Ovary (tissue), 9 donors: ENCODE data around the gene ZCWPW1. TPM values are rescaled to one million over a fixed set of nuclear protein-coding genes. Genes with fewer than 3 reads are reported as not detected.
"Not testable (repeated sequence)": the region's sequence is repeated elsewhere in the genome, so short reads cannot be mapped to it uniquely, and the experiment has no call there.

Source experiments
- DNase-seq, 5 donors: peaks; one replicate each; pipeline ENCODE4 v3.0.0-alpha.2; 2019 to 2020
- H3K27ac ChIP-seq, 2 donors: fragments of 200-600 bp; one replicate each; pipeline versions ENCODE4 v1.5.1 to v1.8.0; 2019 to 2022
- H3K27me3 ChIP-seq: fragments of 200-600 bp; one replicate; pipeline ENCODE4 v1.8.0; 2022
- H3K36me3 ChIP-seq: fragments of 200-600 bp; sonication (generic); one replicate; pipeline ENCODE4 v1.5.1; 2019
- H3K4me1 ChIP-seq: one replicate; pipeline ENCODE4 v1.8.1; 2013; ENCODE audit warnings: mild to moderate bottlenecking, moderate library complexity; ENCODE audit not compliant: insufficient read depth
- H3K4me3 ChIP-seq: fragments of 200-600 bp; sonication (generic); one replicate; pipeline ENCODE4 v1.5.1; 2017
- H3K9me3 ChIP-seq, 2 donors: fragments of 200-600 bp in 1 of 2; sonication (generic) in 1 of 2; one replicate each; pipeline versions ENCODE4 v1.5.1 to v1.8.1; 2013 to 2019; ENCODE audit warnings: mild to moderate bottlenecking in 1 of 2, moderate library complexity in 1 of 2
- EP300 ChIP-seq: sonication (generic); formaldehyde crosslinking; IDR thresholded peaks from one replicate; pipeline ENCODE4 v1.6.1; 2017; ENCODE audit warnings: antibody characterized with exemption
- POLR2A ChIP-seq: fragments of 450-650 bp; IDR thresholded peaks from one replicate; pipeline ENCODE4 v1.6.1; 2017; ENCODE audit warnings: antibody characterized with exemption, mild to moderate bottlenecking, moderate library complexity
- WGBS, 3 donors: extraction: QIAGEN DNeasy Blood & Tissue Kit in 1 of 3; methylation state at CpG; one replicate each; pipeline versions ENCODE4 v1.1.5 to v1.1.7; 2013 to 2017; 5-methylcytosine and 5-hydroxymethylcytosine counted together
- intact Hi-C, 4 donors: fragments of 100-400 bp; cut with DNase I; formaldehyde crosslinking; loops; one replicate each; pipeline versions ENCODE4 v1.11.0 to v1.15.1; 2022 to 2023
- polyA plus RNA-seq, 2 donors: library from polyadenylated mRNA; stranded (reverse); fragments of 200-250 nt in 1 of 2; fragments of 350-450 nt in 1 of 2; fragmentation: Illumina TruSeq in 1 of 2; extraction: RNeasy Lipid Tissue Mini Kit (QIAGEN cat#74804) in 1 of 2; gene quantifications; one replicate each; pipeline ENCODE4 v1.2.3, GENCODE V29; 2013 to 2014
- total RNA-seq, 7 donors: library from RNA; depleted of rRNA in 2 of 7; stranded (reverse); fragments of >200 nt in 2 of 7; fragmentation: NEBNext Ultra II Directional in 3 of 7; extraction: Animal tissue kit (Norgen Biotek cat#: 25700) in 3 of 7; gene quantifications; one replicate each; pipeline versions ENCODE4 v1.1.0 to v1.2.4, GENCODE V29; 2016 to 2023
- TF ChIP-seq, protein P1 (sequence below), 3 donors: fragments of 450-650 bp in 2 of 3; fragments of 200-600 bp in 1 of 3; IDR thresholded peaks; one replicate each; pipeline versions ENCODE4 v1.5.1 to v1.8.0; 2016 to 2022; ENCODE audit warnings: antibody characterized with exemption in 3 of 3, mild to moderate bottlenecking in 1 of 3
- donor health status: DM: no; HTN: no; CAD: no; lungs with moderate emphysema.
- donor health status: DM: no; HTN: no; CAD: no.
- donor health status: Bipolar disorder and iron deficiency.
- donor health status: DM: yes; HTN: yes; CAD: no.
- donor health status: DM: no; HTN: no; CAD: no.
- donor health status: DM: yes; HTN: yes; CAD: no.

ZCWPW1 gene
- total and polyA plus RNA-seq, 9 donors = 2.6 to 9.3 (median 6.2) TPM

DNA sequence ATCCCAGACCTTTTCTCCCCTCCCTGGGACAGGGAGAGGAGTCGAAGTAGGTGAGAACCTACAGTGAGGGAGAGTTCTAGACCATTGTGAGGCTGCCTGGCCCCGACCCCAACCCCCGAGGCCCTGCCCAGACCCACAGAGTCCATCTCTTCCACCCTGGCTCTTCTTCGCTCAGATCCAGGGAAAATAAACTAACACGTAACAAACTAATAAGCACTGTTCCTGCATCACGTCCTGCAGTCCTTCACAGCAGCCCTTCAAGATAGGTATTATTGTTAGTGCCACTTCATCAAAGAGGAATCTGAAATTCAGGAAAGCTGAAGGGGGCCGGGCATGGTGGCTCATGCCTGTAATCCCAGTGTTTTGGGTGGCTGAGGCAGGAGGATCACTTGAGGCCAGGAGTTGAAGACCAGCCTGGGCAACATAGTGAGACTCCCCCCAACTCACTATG lies 35.7 kb upstream of the ZCWPW1 start, which contains the start of gene SPACDR:
TSS of gene SPACDR (minus strand) at position 51 of the 451 bp plus-strand sequence. CDS start 235 bp downstream, outside the sequence.
- Histone ChIP-seq H3K27ac (no peak within 1 kb of the TSS), H3K4me1 (peaks cover 4% of the 10 kb centered on the region), H3K4me3 (no peak within 1 kb of the TSS), H3K27me3 (no peaks in the 10 kb centered on the region), H3K36me3 (no peaks in the 10 kb centered on the region), H3K9me3 (no peaks in the 10 kb centered on the region)
- WGBS, 3 donors = 83 to 87% (median 84%) methylated on average over 7 of the region's 7 CpGs
- DNase-seq = no peak
- intact Hi-C loops = loop anchor here in 2 of 4 donors (10.0 kb wide), 2 partner anchors 231 to 261 kb away; partner anchors contain the start of genes EPO (in 2 of the 2) and GIGYF1 (in 1 of the 2)
- TF ChIP-seq POLR2A = no peak
- no peak for TF ChIP-seq EP300
- TF ChIP-seq, protein P1, sequence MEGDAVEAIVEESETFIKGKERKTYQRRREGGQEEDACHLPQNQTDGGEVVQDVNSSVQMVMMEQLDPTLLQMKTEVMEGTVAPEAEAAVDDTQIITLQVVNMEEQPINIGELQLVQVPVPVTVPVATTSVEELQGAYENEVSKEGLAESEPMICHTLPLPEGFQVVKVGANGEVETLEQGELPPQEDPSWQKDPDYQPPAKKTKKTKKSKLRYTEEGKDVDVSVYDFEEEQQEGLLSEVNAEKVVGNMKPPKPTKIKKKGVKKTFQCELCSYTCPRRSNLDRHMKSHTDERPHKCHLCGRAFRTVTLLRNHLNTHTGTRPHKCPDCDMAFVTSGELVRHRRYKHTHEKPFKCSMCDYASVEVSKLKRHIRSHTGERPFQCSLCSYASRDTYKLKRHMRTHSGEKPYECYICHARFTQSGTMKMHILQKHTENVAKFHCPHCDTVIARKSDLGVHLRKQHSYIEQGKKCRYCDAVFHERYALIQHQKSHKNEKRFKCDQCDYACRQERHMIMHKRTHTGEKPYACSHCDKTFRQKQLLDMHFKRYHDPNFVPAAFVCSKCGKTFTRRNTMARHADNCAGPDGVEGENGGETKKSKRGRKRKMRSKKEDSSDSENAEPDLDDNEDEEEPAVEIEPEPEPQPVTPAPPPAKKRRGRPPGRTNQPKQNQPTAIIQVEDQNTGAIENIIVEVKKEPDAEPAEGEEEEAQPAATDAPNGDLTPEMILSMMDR (IDR thresholded peaks at IDR 0.05) = no peak

GRCh38 chr7:100457033-100457432 lies 28.5 kb upstream of the ZCWPW1 start:
- Histone ChIP-seq H3K36me3 (no peaks in the 10 kb centered on the region), H3K27me3 (no peaks in the 10 kb centered on the region), H3K4me1 (no peaks in the 10 kb centered on the region), H3K9me3 (no peaks in the 10 kb centered on the region), H3K27ac (no peak overlapping the region), H3K4me3 (no peak overlapping the region)
- TF ChIP-seq, protein P1 (IDR thresholded peaks at IDR 0.05) = no peak
- no peak for TF ChIP-seq EP300
- TF ChIP-seq POLR2A = no peak
- intact Hi-C loops = no loop called here
- no peak for DNase-seq
- 86 to 91% (median 89%) methylated on average over 6 of the region's 6 CpGs for WGBS, 3 donors

- no peaks in the 10 kb centered on the region for H3K4me1 ChIP-seq
- WGBS, 3 donors = 87 to 91% (median 87%) methylated on average over 14 of the region's 14 CpGs
These were observed 28.1 kb upstream of the ZCWPW1 start for GRCh38 chr7:100456562-100456961.

DNA sequence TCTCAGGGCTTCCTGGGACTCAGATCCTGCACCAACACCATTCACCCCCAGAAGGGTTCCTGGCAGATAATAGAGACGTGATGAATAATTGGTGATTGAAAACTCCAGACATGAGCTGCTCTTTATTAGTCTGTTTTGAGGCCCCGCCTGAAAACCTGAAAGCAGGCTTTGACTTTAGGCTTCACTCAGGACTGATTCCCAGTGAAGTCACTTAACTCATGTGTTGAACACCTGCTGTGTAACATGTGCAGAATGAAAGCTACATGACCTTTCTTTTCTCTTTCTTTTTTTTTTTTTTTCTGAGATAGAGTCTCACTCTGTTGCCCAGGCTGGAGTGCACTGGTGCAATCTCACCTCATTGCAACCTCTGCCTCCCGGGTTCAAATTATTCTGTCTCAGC lies 26.7 kb upstream of the ZCWPW1 start:
- intact Hi-C loops = no loop called here
- DNase-seq = no peak

More at GRCh38 chr7:100456562-100456961, 28.1 kb upstream of the ZCWPW1 start:
- H3K27ac ChIP-seq = no peak overlapping the region
- no peak for DNase-seq
- H3K9me3 ChIP-seq = no peaks in the 10 kb centered on the region
- TF ChIP-seq, protein P1 (IDR thresholded peaks at IDR 0.05) = no peak
- TF ChIP-seq EP300 (no peak), POLR2A (no peak)
- intact Hi-C loops = no loop called here
- no peaks in the 10 kb centered on the region for H3K27me3 ChIP-seq
- no peaks in the 10 kb centered on the region for H3K36me3 ChIP-seq
- no peak overlapping the region for H3K4me3 ChIP-seq

GRCh38 chr7:100453854-100454253 lies 25.4 kb upstream of the ZCWPW1 start:
- H3K27ac ChIP-seq, intact Hi-C loops, H3K4me1 ChIP-seq, H3K4me3 ChIP-seq, DNase-seq, H3K36me3 ChIP-seq, H3K9me3 ChIP-seq, H3K27me3 ChIP-seq: not testable (repeated sequence)
- 91 to 94% (median 93%) methylated on average over 8 of the region's 8 CpGs for WGBS, 3 donors

More for the DNA sequence above, 26.7 kb upstream of the ZCWPW1 start:
- H3K27me3 ChIP-seq = no peaks in the 10 kb centered on the region
- WGBS, 3 donors = 83 to 93% (median 89%) methylated on average over 3 of the region's 3 CpGs
- peaks cover 2% of the 10 kb centered on the region for H3K4me1 ChIP-seq
- H3K36me3 ChIP-seq = no peaks in the 10 kb centered on the region
- H3K4me3 ChIP-seq = no peak overlapping the region
- H3K9me3 ChIP-seq = no peaks in the 10 kb centered on the region
- no peak overlapping the region for H3K27ac ChIP-seq
- TF ChIP-seq, protein P1 (IDR thresholded peaks at IDR 0.05) = no peak
- no peak for TF ChIP-seq EP300
- TF ChIP-seq POLR2A = no peak
